Neural cell (in vitro differentiated cells): ENCODE measurements around the gene FCRL4.

Source experiments
- EP300 ChIP-seq: fragments of 450-650 bp; conservative IDR thresholded peaks from 2 replicates; pipeline ENCODE4 v1.6.1; 2014; ENCODE audit warnings: antibody characterized with exemption, mild to moderate bottlenecking, moderate library complexity; ENCODE audit not compliant: poor library complexity, severe bottlenecking
- EZH2 ChIP-seq: fragments of 200-600, 300-800 bp; shearing (Covaris generic), sonication (generic); IDR thresholded peaks from 2 replicates; pipeline ENCODE4 v1.6.1; 2014; ENCODE audit warnings: antibody characterized with exemption, low read length, borderline replicate concordance, mild to moderate bottlenecking; ENCODE audit not compliant: insufficient read depth, poor library complexity, severe bottlenecking
- MXI1 ChIP-seq: fragments of 450-650 bp; conservative IDR thresholded peaks from 2 replicates; pipeline ENCODE4 v1.6.1; 2014; ENCODE audit warnings: antibody characterized with exemption, mild to moderate bottlenecking; ENCODE audit not compliant: poor library complexity, severe bottlenecking
- POLR2AphosphoS5 ChIP-seq: IDR thresholded peaks from 2 replicates; pipeline ENCODE4 v1.6.1; 2012
- RAD21 ChIP-seq: fragments of 450-650 bp; conservative IDR thresholded peaks from 2 replicates; pipeline ENCODE4 v1.6.1; 2014; ENCODE audit warnings: antibody characterized with exemption, mild to moderate bottlenecking, moderate library complexity
- SMC3 ChIP-seq: fragments of 450-650 bp; conservative IDR thresholded peaks from 2 replicates; pipeline ENCODE4 v1.6.1; 2014; ENCODE audit warnings: antibody characterized with exemption, mild to moderate bottlenecking, moderate library complexity; ENCODE audit not compliant: poor library complexity
- TAF1 ChIP-seq: IDR thresholded peaks from 2 replicates; pipeline ENCODE4 v1.6.1; 2012; ENCODE audit warnings: low read depth
- TF ChIP-seq, protein P1 (sequence below): fragments of 450-650 bp; IDR thresholded peaks from 2 replicates; pipeline ENCODE4 v1.5.1; 2014; ENCODE audit warnings: antibody characterized with exemption, mild to moderate bottlenecking, moderate library complexity; ENCODE audit not compliant: poor library complexity, severe bottlenecking
- TF ChIP-seq, protein P2 (sequence below): IDR thresholded peaks from 2 replicates; pipeline ENCODE4 v1.6.1; 2012; ENCODE audit warnings: borderline replicate concordance

DNA sequence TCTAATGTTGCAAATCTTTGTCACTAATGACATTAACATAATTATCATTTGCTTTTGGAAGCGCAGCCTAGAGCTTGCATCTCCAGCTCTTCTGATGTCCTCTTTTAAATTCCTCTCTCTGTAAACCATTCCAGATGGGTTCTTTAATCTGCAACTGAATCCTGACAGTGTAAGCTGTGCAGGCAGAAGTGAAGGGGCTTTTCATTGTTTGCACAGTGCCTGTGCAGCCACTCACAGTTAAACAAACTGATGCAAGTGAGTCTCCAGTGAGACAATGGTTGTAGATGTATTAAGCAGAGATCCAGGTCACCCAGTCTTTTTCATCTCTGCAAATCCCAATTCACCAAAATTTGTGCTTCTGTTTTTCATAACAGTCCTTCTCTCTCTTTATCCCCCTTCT lies 23.0 kb downstream of the FCRL4 start:
- TF ChIP-seq, protein P1, sequence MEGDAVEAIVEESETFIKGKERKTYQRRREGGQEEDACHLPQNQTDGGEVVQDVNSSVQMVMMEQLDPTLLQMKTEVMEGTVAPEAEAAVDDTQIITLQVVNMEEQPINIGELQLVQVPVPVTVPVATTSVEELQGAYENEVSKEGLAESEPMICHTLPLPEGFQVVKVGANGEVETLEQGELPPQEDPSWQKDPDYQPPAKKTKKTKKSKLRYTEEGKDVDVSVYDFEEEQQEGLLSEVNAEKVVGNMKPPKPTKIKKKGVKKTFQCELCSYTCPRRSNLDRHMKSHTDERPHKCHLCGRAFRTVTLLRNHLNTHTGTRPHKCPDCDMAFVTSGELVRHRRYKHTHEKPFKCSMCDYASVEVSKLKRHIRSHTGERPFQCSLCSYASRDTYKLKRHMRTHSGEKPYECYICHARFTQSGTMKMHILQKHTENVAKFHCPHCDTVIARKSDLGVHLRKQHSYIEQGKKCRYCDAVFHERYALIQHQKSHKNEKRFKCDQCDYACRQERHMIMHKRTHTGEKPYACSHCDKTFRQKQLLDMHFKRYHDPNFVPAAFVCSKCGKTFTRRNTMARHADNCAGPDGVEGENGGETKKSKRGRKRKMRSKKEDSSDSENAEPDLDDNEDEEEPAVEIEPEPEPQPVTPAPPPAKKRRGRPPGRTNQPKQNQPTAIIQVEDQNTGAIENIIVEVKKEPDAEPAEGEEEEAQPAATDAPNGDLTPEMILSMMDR = no peak
- no peak for TF ChIP-seq RAD21
- no peak for TF ChIP-seq EZH2
- TF ChIP-seq, protein P2, sequence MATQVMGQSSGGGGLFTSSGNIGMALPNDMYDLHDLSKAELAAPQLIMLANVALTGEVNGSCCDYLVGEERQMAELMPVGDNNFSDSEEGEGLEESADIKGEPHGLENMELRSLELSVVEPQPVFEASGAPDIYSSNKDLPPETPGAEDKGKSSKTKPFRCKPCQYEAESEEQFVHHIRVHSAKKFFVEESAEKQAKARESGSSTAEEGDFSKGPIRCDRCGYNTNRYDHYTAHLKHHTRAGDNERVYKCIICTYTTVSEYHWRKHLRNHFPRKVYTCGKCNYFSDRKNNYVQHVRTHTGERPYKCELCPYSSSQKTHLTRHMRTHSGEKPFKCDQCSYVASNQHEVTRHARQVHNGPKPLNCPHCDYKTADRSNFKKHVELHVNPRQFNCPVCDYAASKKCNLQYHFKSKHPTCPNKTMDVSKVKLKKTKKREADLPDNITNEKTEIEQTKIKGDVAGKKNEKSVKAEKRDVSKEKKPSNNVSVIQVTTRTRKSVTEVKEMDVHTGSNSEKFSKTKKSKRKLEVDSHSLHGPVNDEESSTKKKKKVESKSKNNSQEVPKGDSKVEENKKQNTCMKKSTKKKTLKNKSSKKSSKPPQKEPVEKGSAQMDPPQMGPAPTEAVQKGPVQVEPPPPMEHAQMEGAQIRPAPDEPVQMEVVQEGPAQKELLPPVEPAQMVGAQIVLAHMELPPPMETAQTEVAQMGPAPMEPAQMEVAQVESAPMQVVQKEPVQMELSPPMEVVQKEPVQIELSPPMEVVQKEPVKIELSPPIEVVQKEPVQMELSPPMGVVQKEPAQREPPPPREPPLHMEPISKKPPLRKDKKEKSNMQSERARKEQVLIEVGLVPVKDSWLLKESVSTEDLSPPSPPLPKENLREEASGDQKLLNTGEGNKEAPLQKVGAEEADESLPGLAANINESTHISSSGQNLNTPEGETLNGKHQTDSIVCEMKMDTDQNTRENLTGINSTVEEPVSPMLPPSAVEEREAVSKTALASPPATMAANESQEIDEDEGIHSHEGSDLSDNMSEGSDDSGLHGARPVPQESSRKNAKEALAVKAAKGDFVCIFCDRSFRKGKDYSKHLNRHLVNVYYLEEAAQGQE = no peak
- TF ChIP-seq TAF1 = no peak
- TF ChIP-seq EP300 = no peak
- no peak for TF ChIP-seq POLR2AphosphoS5
- TF ChIP-seq MXI1 = no peak
- no peak for TF ChIP-seq SMC3
